HepG2 (cell line): ENCODE data around the gene ZKSCAN4. TPM values are rescaled to one million over a fixed set of nuclear protein-coding genes. Genes with fewer than 3 reads are reported as not detected.

Experiments
- BORCS8-MEF2B ChIP-seq: sonication (generic); formaldehyde crosslinking; IDR thresholded peaks from 2 replicates; pipeline ENCODE4 v1.8.0; 2022; ENCODE audit warnings: mild to moderate bottlenecking, missing genetic modification reagents
- ELF3 ChIP-seq: IDR thresholded peaks from 2 replicates; pipeline ENCODE4 v1.6.1; 2016; ENCODE audit warnings: missing genetic modification reagents, missing compliant biosample characterization
- GATA4 ChIP-seq: sonication (generic); IDR thresholded peaks from 2 replicates; pipeline ENCODE4 v1.6.1; 2016; ENCODE audit warnings: antibody characterized with exemption, low read depth, borderline replicate concordance
- IRF2 ChIP-seq: IDR thresholded peaks from 2 replicates; pipeline ENCODE4 v1.6.1; 2018; ENCODE audit warnings: missing genetic modification reagents, missing compliant biosample characterization
- KLF11 ChIP-seq: IDR thresholded peaks from 2 replicates; pipeline ENCODE4 v1.6.1; 2016; ENCODE audit warnings: missing compliant biosample characterization
- MAZ ChIP-seq, 2 experiments: sonication (generic) in 1 of 2; formaldehyde crosslinking in 1 of 2; IDR thresholded peaks; 2 replicates each; pipeline versions ENCODE4 v1.5.0 to v1.6.1; 2012 to 2020; ENCODE audit warnings: low read depth in 2 of 2, mild to moderate bottlenecking in 2 of 2, borderline replicate concordance in 1 of 2, improper control_type of control experiment in 1 of 2, low read length in 1 of 2, missing genetic modification reagents in 1 of 2, moderate library complexity in 1 of 2
- MZF1 ChIP-seq: sonication (generic); formaldehyde crosslinking; IDR thresholded peaks from 2 replicates; pipeline ENCODE4 v1.8.1; 2023; ENCODE audit warnings: mild to moderate bottlenecking, missing genetic modification reagents, borderline replicate concordance
- NPAS2 ChIP-seq: sonication (generic); formaldehyde crosslinking; IDR thresholded peaks from 2 replicates; pipeline ENCODE4 v1.8.0; 2022; ENCODE audit warnings: mild to moderate bottlenecking, missing genetic modification reagents, borderline replicate concordance
- RCOR2 ChIP-seq: IDR thresholded peaks from 2 replicates; pipeline ENCODE4 v1.6.1; 2016; ENCODE audit warnings: missing biosample characterization, missing genetic modification reagents
- REXO4 ChIP-seq: sonication (generic); formaldehyde crosslinking; IDR thresholded peaks from 2 replicates; pipeline ENCODE4 v1.8.0; 2022; ENCODE audit warnings: missing genetic modification reagents, mild to moderate bottlenecking, borderline replicate concordance
- SKI ChIP-seq: fragments of 450-650 bp; IDR thresholded peaks from one replicate; pipeline ENCODE4 v1.6.1; 2018; ENCODE audit warnings: mild to moderate bottlenecking; ENCODE audit not compliant: partially characterized antibody
- ZMAT3 ChIP-seq: sonication (generic); formaldehyde crosslinking; conservative IDR thresholded peaks from 2 replicates; pipeline ENCODE4 v1.7.0; 2021; ENCODE audit warnings: missing genetic modification reagents
- ZNF160 ChIP-seq: sonication (generic); formaldehyde crosslinking; IDR thresholded peaks from 2 replicates; pipeline ENCODE4 v1.8.0; 2022; ENCODE audit warnings: mild to moderate bottlenecking, inconsistent platforms, missing genetic modification reagents
- ZNF24 ChIP-seq: fragments of 450-650 bp; IDR thresholded peaks from 2 replicates; pipeline ENCODE4 v1.6.1; 2017; ENCODE audit warnings: antibody characterized with exemption, mild to moderate bottlenecking
- ZNF263 ChIP-seq: sonication (generic); formaldehyde crosslinking; IDR thresholded peaks from 2 replicates; pipeline ENCODE4 v1.4.0; 2020; ENCODE audit warnings: missing genetic modification reagents
- ZNF577 ChIP-seq: sonication (generic); formaldehyde crosslinking; IDR thresholded peaks from 2 replicates; pipeline ENCODE4 v1.4.0; 2020; ENCODE audit warnings: mild to moderate bottlenecking, low read depth, missing genetic modification reagents, borderline replicate concordance
- ZNF605 ChIP-seq: sonication (generic); formaldehyde crosslinking; IDR thresholded peaks from 2 replicates; pipeline ENCODE4 v1.8.0; 2022; ENCODE audit warnings: mild to moderate bottlenecking, missing genetic modification reagents
- ZNF616 ChIP-seq: sonication (generic); formaldehyde crosslinking; IDR thresholded peaks from 2 replicates; pipeline ENCODE4 v1.5.0; 2020; ENCODE audit warnings: low read depth, mild to moderate bottlenecking, missing genetic modification reagents
- ZNF839 ChIP-seq: sonication (generic); formaldehyde crosslinking; IDR thresholded peaks from 2 replicates; pipeline ENCODE4 v1.4.0; 2020; ENCODE audit warnings: missing genetic modification reagents, mild to moderate bottlenecking, borderline replicate concordance
- ZSCAN22 ChIP-seq: sonication (generic); formaldehyde crosslinking; IDR thresholded peaks from 2 replicates; pipeline ENCODE4 v1.4.0; 2020; ENCODE audit warnings: mild to moderate bottlenecking, missing genetic modification reagents
- polyA plus RNA-seq, 8 experiments: library from polyadenylated mRNA; depleted of rRNA in 3 of 8; stranded (reverse) in 7 of 8; unstranded in 1 of 8; fragments of >200 nt; fragmentation: Illumina TruSeq in 4 of 8; extraction: Trizol in 4 of 8; gene quantifications; 2 replicates each; pipeline versions ENCODE4 v1.2.1 to v1.2.3, GENCODE V29; 2011 to 2016; ENCODE audit warnings: low read depth in 4 of 8, missing spikeins in 1 of 8, mixed read lengths in 1 of 8; ENCODE audit not compliant: insufficient read depth in 1 of 8
- total RNA-seq, 5 experiments: library from RNA; depleted of rRNA; stranded (reverse); fragments of >200 nt; fragmentation: Illumina TruSeq; extraction: Trizol; gene quantifications; 2 replicates each; pipeline ENCODE4 v1.2.3, GENCODE V29; 2016; ENCODE audit warnings: low read depth in 1 of 5
- TF ChIP-seq, protein P1 (sequence below): IDR thresholded peaks from 2 replicates; pipeline ENCODE4 v1.6.1; 2016; ENCODE audit warnings: mild to moderate bottlenecking
- TF ChIP-seq, protein P2 (sequence below): sonication (generic); formaldehyde crosslinking; IDR thresholded peaks from 2 replicates; pipeline ENCODE4 v1.4.0; 2020; ENCODE audit warnings: missing genetic modification reagents
- TF ChIP-seq, protein P3 (sequence below): sonication (generic); formaldehyde crosslinking; IDR thresholded peaks from 2 replicates; pipeline ENCODE4 v1.4.0; 2020; ENCODE audit warnings: missing genetic modification reagents, borderline replicate concordance

ZKSCAN4 gene
- total and polyA plus RNA-seq, 2 of the 13 experiments (the other 11 are each of a cell fraction or from before 2014, with no cell fraction given), result 2.9 to 7.8 TPM

DNA sequence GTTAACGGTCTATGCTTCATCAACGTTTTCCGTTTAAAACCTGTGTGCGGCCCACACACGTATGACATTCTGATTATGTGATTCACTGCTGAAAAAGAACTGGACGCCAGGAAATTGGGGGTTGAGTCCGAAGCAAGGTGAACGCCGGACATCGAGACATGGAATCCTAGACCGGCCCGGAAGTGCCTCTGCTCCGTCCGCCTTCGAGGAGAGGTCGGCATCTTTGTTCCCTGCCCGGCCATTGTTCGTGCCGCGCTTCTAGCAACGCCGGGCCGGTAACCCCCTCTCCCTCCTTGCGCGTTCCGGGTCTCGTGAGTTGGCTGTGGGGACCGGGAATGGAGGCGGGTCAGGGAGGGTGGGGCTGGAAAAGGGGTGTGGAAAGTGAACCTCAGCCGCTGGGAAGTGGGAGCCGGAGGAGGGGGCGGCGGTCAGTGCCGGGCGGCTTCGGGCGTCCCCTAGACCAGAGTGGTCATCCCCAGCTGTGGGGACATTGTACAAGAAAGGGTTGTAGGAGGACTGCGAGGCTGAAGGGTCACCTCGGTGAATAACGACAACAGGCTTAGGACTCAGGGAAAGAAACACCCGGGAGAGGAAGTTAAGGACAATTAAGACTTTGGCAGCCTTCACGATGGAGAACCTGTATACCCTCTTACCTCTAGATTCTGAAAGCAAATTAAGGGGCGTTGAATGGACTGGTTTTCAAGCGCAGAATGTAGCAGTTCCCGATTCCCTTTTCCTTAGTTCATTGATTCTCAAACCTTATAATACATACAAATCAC is 26.8 kb downstream of the ZKSCAN4 start, which contains the start of gene ZSCAN9 (continued):
- peak; percentile 59; the same call in 1 of the 2 replicates for TF ChIP-seq MAZ (IDR thresholded peaks at IDR 0.05; ENCODE audit: borderline replicate concordance, low read depth, low read length)
- peak; percentile 92; the same call in 1 of the 2 replicates for TF ChIP-seq MAZ (CRISPR knock-in tag; IDR thresholded peaks at IDR 0.05; ENCODE audit: low read depth)
- TF ChIP-seq GATA4, result no peak
- TF ChIP-seq ZSCAN22, result 0 out of 2 replicates have a peak, but pooled peaks have one; percentile 35
- TF ChIP-seq NPAS2 (CRISPR knock-in tag), result no peak
- peak; percentile 39; the same call in 1 of the 2 replicates for TF ChIP-seq ZNF839 (CRISPR knock-in tag)
- TF ChIP-seq REXO4 (CRISPR knock-in tag), result no peak
- TF ChIP-seq ZNF616, result 0 out of 2 replicates have a peak, but pooled peaks have one; percentile 55
- TF ChIP-seq BORCS8-MEF2B (CRISPR knock-in tag), result peak; percentile 86
- peak; percentile 90 for TF ChIP-seq ELF3 (CRISPR knock-in tag)
- peak; percentile 92 for TF ChIP-seq ZMAT3 (CRISPR knock-in tag)
- TF ChIP-seq SKI, result peak; percentile 61
- TF ChIP-seq MZF1, result no peak
- TF ChIP-seq, protein P1, sequence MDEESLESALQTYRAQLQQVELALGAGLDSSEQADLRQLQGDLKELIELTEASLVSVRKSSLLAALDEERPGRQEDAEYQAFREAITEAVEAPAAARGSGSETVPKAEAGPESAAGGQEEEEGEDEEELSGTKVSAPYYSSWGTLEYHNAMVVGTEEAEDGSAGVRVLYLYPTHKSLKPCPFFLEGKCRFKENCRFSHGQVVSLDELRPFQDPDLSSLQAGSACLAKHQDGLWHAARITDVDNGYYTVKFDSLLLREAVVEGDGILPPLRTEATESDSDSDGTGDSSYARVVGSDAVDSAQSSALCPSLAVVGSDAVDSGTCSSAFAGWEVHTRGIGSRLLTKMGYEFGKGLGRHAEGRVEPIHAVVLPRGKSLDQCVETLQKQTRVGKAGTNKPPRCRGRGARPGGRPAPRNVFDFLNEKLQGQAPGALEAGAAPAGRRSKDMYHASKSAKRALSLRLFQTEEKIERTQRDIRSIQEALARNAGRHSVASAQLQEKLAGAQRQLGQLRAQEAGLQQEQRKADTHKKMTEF (CRISPR knock-in tag), result peak; percentile 89
- TF ChIP-seq RCOR2, result no peak; the same call in 1 of the 2 replicates
- TF ChIP-seq ZNF577 (CRISPR knock-in tag), result no peak
- TF ChIP-seq ZNF263 (CRISPR knock-in tag), result peak; percentile 76
- TF ChIP-seq, protein P2, sequence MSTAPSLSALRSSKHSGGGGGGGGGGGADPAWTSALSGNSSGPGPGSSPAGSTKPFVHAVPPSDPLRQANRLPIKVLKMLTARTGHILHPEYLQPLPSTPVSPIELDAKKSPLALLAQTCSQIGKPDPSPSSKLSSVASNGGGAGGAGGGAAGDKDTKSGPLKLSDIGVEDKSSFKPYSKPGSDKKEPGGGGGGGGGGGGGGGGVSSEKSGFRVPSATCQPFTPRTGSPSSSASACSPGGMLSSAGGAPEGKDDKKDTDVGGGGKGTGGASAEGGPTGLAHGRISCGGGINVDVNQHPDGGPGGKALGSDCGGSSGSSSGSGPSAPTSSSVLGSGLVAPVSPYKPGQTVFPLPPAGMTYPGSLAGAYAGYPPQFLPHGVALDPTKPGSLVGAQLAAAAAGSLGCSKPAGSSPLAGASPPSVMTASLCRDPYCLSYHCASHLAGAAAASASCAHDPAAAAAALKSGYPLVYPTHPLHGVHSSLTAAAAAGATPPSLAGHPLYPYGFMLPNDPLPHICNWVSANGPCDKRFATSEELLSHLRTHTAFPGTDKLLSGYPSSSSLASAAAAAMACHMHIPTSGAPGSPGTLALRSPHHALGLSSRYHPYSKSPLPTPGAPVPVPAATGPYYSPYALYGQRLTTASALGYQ, result no peak; the same call in 1 of the 2 replicates
- TF ChIP-seq, protein P3, sequence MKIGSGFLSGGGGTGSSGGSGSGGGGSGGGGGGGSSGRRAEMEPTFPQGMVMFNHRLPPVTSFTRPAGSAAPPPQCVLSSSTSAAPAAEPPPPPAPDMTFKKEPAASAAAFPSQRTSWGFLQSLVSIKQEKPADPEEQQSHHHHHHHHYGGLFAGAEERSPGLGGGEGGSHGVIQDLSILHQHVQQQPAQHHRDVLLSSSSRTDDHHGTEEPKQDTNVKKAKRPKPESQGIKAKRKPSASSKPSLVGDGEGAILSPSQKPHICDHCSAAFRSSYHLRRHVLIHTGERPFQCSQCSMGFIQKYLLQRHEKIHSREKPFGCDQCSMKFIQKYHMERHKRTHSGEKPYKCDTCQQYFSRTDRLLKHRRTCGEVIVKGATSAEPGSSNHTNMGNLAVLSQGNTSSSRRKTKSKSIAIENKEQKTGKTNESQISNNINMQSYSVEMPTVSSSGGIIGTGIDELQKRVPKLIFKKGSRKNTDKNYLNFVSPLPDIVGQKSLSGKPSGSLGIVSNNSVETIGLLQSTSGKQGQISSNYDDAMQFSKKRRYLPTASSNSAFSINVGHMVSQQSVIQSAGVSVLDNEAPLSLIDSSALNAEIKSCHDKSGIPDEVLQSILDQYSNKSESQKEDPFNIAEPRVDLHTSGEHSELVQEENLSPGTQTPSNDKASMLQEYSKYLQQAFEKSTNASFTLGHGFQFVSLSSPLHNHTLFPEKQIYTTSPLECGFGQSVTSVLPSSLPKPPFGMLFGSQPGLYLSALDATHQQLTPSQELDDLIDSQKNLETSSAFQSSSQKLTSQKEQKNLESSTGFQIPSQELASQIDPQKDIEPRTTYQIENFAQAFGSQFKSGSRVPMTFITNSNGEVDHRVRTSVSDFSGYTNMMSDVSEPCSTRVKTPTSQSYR (CRISPR knock-in tag), result peak; percentile 73
- peak; percentile 68; the same call in 1 of the 2 replicates for TF ChIP-seq KLF11 (CRISPR knock-in tag)
- peak; percentile 93 for TF ChIP-seq IRF2
- no peak for TF ChIP-seq ZNF24
- TF ChIP-seq ZNF605 (CRISPR knock-in tag), result 0 out of 2 replicates have a peak, but pooled peaks have one; percentile 36
- peak; percentile 53; the same call in 1 of the 2 replicates for TF ChIP-seq ZNF160 (CRISPR knock-in tag)
